Cardiac muscle cell (in vitro differentiated cells and primary cell): Measurements from ENCODE around the gene CARD9. TPM values are rescaled to one million over a fixed set of nuclear protein-coding genes. Genes with fewer than 3 reads are reported as not detected.

Experiments
- DNase-seq, 2 donors: peaks; one replicate each; pipeline versions ENCODE4 v3.0.0 to v3.0.0-alpha.2; 2010 to 2017; ENCODE audit warnings: low read depth in 1 of 2, low spot score in 1 of 2
- H3K27ac ChIP-seq: fragments of 200-600 bp; sonication (generic); 2 replicates; pipeline ENCODE4 v1.5.1; 2016
- H3K27me3 ChIP-seq: fragments of 200-600 bp; sonication (generic); 2 replicates; pipeline ENCODE4 v1.6.0; 2016; ENCODE audit warnings: control low read depth
- H3K36me3 ChIP-seq: fragments of 200-600 bp; sonication (generic); 2 replicates; pipeline ENCODE4 v1.5.1; 2016; ENCODE audit warnings: control low read depth
- H3K4me1 ChIP-seq: fragments of 200-600 bp; sonication (generic); 2 replicates; pipeline ENCODE4 v1.8.1; 2017; ENCODE audit warnings: low read depth, mild to moderate bottlenecking, mixed run types
- H3K4me3 ChIP-seq: fragments of 200-600 bp; sonication (generic); 2 replicates; pipeline ENCODE4 v1.5.1; 2016; ENCODE audit warnings: mild to moderate bottlenecking
- H3K9me3 ChIP-seq: fragments of 200-600 bp; sonication (generic); 2 replicates; pipeline ENCODE4 v1.5.1; 2017; ENCODE audit warnings: low read depth, mild to moderate bottlenecking, control low read depth
- CTCF ChIP-seq: IDR thresholded peaks from 2 replicates; pipeline ENCODE4 v1.5.1; 2012; ENCODE audit warnings: low read depth, mild to moderate bottlenecking, low read length
- polyA plus RNA-seq: library from polyadenylated mRNA; unstranded; fragments of >200 nt; fragmentation: Nextera tagmentation; extraction: Ambion mirVana; gene quantifications from 2 replicates; pipeline ENCODE4 v1.2.1, GENCODE V29; 2016
- total RNA-seq: library from RNA; depleted of rRNA; stranded (reverse); fragments of >200 nt; gene quantifications from 2 replicates; pipeline ENCODE4 v1.2.3, GENCODE V29; 2016

CARD9 gene
- total and polyA plus RNA-seq, 2 experiments from 2014 or later: 2.1 TPM

- peaks cover 17% of the 10 kb centered on the region for H3K4me1 ChIP-seq
- no peaks in the 10 kb centered on the region for H3K9me3 ChIP-seq
- H3K27me3 ChIP-seq: no peaks in the 10 kb centered on the region
- peak; percentile 80 to 92 for DNase-seq
- H3K4me3 ChIP-seq: peak overlapping the region; percentile 21
- TF ChIP-seq CTCF: no peak
- peaks cover 6% of the 10 kb centered on the region for H3K36me3 ChIP-seq
- H3K27ac ChIP-seq: peak overlapping the region; percentile 80
Measured at GRCh38 chr9:136342181-136343120, 31.0 kb downstream of the CARD9 start.

GRCh38 chr9:136341769-136342168, 31.7 kb downstream of the CARD9 start:
- peaks cover 17% of the 10 kb centered on the region for H3K4me1 ChIP-seq
- no peak overlapping the region for H3K4me3 ChIP-seq
- H3K27me3 ChIP-seq: no peaks in the 10 kb centered on the region
- no peak for TF ChIP-seq CTCF
- no peaks in the 10 kb centered on the region for H3K9me3 ChIP-seq
- no peak for DNase-seq
- H3K27ac ChIP-seq: no peak overlapping the region
- peaks cover 6% of the 10 kb centered on the region for H3K36me3 ChIP-seq

- Histone ChIP-seq H3K9me3 (no peaks in the 10 kb centered on the region), H3K36me3 (peaks cover 6% of the 10 kb centered on the region), H3K27me3 (no peaks in the 10 kb centered on the region), H3K27ac (no peak overlapping the region), H3K4me3 (no peak overlapping the region), H3K4me1 (peaks cover 12% of the 10 kb centered on the region)
- no peak for TF ChIP-seq CTCF
- DNase-seq: no peak
Measured at GRCh38 chr9:136341042-136341655, 32.3 kb downstream of the CARD9 start.

- no peak for DNase-seq
- H3K36me3 ChIP-seq: peaks cover 6% of the 10 kb centered on the region
Measured at GRCh38 chr9:136340356-136341041, 33.0 kb downstream of the CARD9 start.

More at GRCh38 chr9:136340356-136341041, 33.0 kb downstream of the CARD9 start:
- no peak overlapping the region for H3K4me3 ChIP-seq
- H3K27ac ChIP-seq: no peak overlapping the region
- no peaks in the 10 kb centered on the region for H3K27me3 ChIP-seq
- no peak for TF ChIP-seq CTCF
- H3K4me1 ChIP-seq: peaks cover 9% of the 10 kb centered on the region
- no peaks in the 10 kb centered on the region for H3K9me3 ChIP-seq
